HG03060 (cell line): ENCODE results near the gene THBD.
"Not testable (repeated sequence)": the region's sequence is repeated elsewhere in the genome, so short reads cannot be mapped to it uniquely, and the experiment has no call there.

Experiments
- ATAC-seq: cut with Tn5 transposase; IDR thresholded peaks from one replicate; pipeline ENCODE4 v1.9.1; 2021; ENCODE audit warnings: low read depth, moderate number of reproducible peaks; ENCODE audit not compliant: unreplicated experiment

Gene THBD

DNA sequence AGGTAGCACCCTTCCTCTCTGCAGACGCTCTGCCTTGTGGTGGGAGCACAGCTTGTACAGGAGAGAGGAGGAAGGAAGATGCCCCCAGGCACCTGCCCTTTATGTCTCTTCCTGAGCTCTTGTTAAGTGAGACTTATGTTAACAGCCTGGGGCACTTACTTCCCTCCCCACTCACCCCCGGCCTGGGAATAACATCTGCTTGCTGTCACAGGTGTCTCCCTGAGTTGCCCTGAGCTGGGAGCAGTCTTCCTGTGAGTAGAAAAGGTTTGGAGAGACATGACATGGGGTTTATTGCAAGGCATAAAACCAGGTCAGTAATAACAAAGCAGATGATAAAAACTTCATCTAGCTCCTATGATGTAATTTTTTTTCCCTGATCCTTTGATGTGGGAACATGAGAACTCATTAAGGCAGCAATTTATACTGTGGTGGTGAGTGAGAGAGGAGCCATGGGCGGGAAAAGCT lies 12.4 kb downstream of the THBD start:
- no peak for ATAC-seq

DNA sequence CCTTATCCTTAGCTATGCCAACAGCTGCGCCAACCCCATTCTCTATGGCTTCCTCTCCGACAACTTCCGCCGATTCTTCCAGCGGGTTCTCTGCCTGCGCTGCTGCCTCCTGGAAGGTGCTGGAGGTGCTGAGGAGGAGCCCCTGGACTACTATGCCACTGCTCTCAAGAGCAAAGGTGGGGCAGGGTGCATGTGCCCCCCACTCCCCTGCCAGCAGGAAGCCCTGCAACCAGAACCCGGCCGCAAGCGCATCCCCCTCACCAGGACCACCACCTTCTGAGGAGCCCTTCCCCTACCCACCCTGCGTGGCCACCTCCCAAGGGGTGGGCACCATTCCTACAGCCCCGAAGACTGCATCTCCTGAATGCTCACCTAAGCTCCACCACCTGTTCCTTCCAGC lies 13.1 kb downstream of the THBD start:
- no peak for ATAC-seq

DNA sequence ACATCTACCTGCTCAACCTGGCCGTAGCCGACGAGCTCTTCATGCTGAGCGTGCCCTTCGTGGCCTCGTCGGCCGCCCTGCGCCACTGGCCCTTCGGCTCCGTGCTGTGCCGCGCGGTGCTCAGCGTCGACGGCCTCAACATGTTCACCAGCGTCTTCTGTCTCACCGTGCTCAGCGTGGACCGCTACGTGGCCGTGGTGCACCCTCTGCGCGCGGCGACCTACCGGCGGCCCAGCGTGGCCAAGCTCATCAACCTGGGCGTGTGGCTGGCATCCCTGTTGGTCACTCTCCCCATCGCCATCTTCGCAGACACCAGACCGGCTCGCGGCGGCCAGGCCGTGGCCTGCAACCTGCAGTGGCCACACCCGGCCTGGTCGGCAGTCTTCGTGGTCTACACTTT lies 13.7 kb downstream of the THBD start:
- ATAC-seq: no peak

DNA sequence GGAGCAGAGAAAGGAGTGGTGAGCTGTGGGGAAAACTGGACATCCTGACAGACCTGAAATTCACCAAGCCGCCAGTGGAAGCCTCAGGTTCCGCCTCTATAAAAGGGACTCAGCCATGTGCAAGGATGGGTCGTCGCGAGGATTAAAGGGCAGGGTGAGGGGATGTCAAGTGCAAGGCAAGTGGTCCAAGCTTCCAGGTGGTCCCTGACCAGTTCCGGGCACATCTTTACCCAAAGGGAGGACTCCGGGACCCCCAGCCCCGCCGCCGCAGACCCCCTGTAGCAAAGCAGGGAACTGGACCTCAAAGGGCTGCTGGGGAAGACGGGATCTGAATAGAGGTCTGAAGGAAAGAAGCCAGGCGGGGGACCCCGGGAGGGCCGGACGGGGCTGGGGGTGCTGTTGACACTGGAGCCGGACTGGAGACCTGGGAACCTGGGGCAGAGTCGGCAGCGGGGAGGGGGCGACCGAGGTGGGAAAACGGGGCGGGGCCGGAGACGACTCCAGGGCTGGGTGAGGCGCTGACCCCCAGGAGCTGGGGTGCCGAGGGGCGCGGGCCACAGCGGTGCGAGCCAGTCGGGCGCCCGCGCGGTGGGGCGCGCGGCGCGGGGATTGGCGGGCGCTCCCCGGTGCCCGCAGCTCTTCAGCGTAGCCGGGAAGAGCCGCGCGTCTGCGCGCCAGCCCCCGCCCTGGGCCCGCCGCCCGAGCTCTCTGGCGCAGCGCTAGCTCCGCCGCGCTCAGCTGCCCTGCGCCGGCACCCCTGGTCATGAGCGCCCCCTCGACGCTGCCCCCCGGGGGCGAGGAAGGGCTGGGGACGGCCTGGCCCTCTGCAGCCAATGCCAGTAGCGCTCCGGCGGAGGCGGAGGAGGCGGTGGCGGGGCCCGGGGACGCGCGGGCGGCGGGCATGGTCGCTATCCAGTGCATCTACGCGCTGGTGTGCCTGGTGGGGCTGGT lies 14.5 kb downstream of the THBD start, which contains the start of gene SSTR4:
TSS of gene SSTR4 (plus strand) at position 592 of the 951 bp plus-strand sequence. CDS start at position 764, 172 bp downstream.
- no peak for ATAC-seq

DNA sequence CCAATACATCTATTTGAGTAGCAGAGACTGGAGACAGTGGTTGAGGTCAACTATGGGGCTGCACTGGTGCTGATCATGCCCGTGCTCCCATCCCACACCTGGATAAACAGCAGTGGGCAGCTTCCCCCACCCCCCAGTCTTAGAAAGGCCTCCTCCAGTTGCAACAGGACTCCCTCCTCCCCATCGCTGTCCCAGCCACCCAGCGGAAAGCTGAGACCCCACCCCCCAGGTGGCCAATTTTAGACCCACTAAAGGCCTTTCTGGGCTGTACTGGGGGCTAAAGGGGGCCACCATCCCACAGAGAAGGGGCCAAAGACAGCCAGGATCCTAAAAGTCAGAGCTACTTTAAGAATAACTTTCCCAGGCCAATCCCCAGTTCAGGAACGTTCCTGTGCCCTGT lies 15.6 kb downstream of the THBD start:
- no peak for ATAC-seq

DNA sequence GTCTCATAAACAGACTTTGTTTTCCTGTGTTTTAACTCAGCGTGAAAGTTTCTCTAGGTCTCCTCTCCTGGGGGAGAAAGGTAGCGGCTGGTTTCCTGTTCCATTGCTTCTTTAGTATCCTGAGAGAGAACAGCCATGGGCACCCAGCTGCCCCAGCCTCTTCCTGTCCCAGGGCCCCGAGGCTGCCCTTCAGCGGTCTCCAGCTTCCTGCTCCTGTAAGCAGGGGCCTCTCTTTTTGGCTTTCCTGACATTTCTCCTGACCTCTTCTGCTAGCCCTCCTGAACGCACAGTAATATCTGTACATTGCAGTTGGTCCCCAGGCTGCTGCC lies 16.8 kb downstream of the THBD start:
- ATAC-seq: no peak

DNA sequence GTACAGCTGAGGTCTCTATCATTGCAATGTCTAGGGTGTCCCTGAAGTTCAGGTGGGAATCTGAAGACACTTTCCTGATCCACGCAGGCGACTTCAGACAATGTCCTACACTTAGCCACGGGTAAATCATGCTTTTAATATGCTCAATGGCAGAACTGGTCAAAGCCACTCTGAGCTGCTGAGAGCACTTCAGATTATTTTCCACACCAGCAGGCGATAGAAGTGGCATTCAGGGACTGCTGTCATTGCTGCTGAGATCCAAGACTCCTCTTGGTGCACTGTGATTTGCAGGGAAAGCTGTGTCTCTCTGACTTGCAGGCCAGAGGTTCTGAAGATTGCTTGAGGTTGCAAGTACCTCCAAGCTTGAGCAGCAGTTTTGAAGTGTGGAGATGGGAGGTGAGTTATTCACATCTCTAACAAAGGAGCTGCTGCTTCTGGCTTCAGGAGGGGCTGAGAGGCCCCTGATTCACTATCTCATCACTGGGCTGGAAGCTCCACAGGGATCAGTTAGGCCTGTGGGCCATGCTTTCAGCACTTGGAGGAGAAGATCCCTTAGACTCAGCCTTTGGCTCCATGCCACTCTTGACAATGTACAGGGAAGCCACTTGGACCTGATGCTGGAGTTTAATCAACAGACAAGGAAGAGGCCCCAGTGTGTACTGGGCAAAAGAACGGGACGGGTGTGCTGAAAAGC lies 17.3 kb downstream of the THBD start:
- ATAC-seq: no peak

DNA sequence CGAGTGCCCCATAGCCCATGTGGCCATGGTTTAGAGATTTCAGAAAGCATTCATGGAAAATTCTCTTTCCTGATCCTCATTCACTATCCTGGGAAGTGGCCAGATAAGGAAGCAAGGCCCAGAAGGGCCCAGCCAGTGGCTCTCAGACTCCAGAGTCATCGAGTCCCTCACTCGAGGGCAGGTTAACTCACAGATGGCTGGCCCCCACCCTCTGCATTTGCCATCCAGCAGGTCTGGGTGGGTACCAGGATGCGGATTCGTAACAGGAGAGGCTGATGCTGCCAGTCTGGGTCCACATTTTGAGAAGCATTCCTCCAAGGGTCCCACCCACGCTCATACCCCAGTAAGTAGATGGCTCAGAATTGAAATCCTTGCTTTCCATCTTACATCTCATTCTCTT lies 18.1 kb downstream of the THBD start:
- ATAC-seq: no peak

DNA sequence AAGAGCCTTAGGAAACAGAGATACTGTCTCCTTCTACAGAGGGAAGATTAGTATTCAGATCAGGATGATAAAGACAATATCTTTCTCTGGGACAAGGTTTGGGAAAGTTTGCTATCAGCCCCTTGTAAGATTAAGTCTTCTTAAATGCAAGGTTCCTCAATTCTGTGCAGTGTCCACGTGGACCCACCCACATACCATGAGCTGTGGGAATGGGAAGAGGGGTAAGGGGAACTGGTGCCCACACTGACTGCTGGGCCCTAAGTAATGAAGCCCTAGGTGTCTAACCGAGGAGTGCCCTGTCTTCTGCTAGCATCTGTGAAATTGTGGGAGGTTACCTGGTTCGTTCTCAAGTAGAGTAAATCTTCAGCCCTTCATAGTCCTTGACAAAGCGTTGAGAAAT lies 20.1 kb downstream of the THBD start:
- no peak for ATAC-seq

DNA sequence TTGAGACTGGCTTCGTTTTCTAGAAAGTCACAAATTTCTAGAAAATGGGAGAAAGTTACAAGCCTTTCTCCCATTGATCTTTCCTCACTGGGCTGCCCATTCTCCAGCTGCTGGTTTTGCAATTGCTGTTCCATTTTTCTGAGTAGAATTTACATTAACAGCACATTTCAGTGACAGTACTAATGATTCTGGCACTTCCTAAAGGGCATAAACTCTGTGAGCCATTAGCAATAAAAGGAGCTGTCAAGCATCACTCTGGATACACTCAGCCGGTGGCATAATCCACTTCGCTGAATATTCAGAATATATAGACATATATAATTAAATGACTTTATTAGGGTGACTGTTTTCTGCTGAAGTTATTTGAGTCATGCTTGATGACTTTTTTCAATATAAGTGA lies 21.1 kb downstream of the THBD start:
- no peak for ATAC-seq

DNA sequence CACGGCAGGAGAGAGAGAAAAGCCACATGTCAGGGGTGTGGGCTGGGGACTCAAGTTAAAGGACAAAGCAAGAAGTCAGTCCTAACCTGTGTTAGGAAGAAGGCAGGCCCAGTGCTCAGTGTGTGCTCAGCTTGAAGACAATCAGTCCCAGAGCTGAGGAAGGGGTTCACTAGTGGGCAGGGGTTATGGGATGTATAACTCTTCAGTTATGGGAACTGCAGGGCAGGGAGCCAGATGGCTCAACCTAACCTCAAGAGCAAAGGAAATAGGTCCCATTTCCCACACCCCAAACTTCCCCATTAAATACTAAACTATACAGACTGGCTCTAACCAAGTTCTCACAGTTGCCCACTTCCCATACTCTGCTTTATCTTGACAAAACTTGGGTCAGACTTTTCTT lies 21.8 kb downstream of the THBD start:
- ATAC-seq: no peak

DNA sequence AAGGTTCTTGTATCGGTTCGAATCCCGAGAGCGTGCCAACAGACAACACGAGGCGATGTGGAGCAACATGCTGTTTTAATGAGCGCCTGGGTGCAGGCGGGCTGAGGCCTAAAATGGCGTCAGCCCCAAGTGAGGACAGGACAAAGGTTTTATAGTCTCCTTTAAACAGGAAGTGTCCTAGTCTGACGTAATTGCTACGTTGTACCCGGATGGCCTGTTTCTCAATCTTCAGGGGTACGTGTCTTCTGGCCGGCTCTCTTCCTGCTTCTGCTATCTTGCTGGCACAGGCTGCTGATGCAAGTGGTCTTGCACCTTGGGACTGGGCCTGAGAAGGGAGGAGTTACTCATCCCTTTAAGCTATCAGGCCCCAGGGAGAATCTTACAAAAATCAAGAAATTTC lies 24.0 kb downstream of the THBD start:
- ATAC-seq: not testable (repeated sequence)

DNA sequence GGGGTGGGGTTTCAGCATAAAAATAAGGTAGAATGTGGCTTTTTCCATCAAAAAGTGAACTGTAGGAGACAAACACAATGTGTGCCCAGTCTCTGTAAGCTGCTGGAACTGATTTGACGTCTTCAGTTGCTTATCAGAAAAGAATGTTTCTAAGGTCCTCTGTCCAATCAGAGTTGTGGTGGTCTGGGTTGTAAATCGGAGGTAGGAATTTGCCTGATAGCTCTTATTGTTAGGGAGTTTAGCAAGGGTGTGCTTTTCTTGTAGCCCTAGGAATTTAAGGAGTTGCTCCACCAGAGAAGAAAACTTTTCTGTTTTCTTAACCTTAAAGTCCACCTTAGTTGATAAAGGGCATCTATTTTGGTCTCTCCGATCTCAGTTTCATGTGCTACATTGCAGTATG lies 24.8 kb downstream of the THBD start:
- no peak for ATAC-seq

DNA sequence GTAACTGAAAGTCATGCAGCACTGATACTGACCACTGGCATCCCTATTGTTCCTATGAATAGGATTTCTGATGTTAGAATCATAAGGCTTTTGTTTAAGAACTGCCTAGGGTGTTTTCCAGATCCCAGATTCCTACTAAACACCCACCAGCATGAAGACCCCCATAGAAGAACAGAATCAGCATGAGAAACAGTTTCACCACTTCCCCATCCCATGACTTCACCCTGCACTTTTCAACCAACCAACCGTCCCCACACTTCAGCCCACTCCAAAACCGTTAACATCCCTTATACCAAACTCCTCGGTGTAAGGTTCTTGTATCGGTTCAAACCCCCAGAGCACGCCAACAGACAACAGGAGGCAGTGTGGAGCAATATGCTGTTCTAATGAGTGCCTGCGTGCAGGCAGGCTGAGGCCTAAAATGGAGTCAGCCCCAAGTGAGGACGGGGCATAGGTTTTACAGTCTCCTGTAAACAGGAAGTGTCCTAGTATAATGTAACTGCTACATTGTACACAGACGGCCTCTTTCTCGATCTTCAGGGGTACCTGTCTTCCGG lies 25.8 kb downstream of the THBD start:
- ATAC-seq: no peak

DNA sequence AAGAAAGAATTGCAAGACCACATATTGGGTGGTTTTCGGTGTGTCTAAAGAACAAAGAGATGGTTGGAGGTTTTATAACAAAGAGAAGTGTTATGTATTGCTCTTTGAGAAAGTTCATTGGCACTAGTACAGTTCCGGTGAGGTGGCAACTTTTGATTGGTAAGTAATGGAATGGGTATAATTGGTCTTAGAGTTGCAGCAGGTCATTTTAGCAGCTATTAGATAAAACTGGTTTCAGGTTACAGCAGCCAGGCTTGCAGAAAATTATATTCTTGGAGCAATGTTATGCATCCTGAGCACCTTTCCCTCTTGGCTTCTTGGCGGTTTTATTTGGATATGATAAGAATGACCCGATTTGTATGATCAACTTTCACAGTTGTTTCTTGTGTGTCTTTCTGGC lies 26.6 kb downstream of the THBD start:
- ATAC-seq: no peak

DNA sequence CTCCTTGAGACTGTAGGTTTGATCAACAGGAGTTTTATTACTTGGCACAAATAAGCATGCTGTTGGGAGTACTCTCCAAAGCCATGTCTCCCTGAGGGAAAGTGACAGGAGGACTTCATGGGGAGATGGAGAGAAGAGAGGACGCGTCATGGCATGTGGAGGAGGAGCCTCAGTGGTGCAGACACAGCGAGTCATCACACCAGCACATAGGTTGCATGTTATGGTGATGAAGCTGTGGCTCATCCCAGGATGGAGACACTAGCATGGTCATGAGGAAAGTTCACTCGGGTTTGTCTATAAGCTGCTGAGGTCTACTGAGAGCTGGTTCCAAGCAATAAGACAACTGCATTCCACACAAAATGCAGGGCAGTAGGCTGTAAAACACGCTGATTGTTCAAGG lies 27.5 kb downstream of the THBD start:
- no peak for ATAC-seq

DNA sequence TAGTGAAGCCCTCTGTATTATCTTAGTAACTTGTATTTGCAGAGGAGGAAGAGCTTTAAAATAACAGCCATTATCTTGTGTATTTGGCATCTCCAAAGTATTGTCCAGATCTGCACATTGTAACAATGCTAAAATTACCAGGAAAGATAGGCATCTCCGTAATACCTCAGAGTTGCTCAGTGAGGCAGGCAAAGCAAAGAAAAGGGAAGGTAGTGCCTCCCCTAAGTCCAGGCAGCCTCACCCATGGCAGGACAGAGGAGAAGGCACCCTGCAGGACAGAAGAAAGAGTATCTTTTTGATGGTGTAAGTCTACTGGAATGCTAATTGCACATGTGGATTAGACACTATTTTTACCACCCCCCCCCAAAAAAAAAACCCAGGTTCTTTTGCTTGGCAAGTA lies 27.9 kb downstream of the THBD start:
- ATAC-seq: no peak

DNA sequence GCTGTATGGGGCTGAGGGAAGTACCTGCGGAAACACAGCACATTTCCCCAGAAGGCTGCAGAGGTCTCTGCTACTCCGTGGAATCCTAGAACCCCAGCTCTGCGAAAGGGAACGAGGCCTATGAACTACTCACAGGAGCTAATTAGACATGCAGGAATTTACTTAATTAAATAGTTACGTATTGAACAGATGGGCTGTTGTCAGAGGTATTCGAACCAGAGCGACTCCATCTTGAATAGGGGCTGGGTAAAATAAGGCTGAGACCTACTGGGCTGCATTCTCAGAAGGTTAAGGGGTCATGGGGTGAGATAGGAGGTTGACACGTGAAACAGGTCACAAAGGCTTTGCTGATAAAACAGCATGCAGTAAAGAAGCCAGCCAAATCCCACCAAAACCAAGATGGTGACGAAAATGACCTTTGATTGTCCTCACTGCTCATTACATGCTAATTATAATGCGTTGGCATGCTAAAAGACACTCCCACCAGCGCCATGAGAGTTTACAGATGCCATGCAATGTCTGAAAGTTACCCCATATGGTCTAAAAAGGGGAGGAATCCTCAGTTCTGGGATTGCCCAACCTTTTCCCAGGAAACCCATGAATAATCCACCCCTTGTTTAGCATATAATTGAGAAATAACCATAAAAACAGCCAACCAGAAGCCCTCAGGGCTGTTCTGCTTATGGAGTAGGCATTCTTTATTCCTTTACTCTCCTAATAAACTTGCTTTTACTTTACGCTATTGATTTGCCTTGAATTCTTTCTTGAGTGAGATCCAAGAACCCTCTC lies 29.0 kb downstream of the THBD start:
- ATAC-seq: no peak

DNA sequence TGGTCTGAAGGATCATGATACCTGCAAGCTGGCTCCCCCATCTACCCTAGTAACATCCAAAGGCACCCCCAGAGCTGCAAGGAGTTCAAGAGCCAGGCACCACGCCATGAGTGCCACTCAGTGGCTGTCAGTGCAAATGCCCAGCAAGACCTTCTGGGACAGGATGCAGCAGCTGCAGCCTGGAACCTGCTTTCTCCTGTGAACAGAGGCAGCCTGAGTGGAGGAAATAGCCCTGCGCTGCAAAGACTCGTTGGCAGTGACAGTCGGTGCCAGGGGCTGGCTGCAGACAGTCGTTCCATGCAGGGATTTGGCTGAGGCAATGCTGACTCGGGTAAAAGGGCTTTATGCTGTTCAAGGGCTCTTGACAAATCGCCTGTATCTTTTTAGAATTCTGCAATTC lies 30.1 kb downstream of the THBD start:
- no peak for ATAC-seq

DNA sequence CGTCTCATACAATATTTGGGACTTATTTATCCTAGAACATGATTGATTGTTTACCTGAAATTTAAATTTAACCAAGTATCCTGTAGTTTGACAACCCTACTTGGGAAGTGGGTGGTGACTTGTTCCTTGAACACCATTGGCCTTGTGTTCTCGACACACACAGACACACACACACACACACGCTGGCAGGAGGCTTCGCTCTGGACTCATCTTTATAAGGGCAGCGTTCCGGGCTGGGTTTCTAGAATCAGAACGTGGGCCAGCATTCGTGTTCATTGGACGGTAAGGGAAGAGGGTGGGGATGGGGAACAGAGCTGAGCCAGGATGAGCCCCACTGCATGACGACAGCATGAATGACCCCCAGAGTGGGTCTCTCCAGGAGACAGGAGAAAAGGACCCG lies 30.5 kb downstream of the THBD start:
- ATAC-seq: no peak

DNA sequence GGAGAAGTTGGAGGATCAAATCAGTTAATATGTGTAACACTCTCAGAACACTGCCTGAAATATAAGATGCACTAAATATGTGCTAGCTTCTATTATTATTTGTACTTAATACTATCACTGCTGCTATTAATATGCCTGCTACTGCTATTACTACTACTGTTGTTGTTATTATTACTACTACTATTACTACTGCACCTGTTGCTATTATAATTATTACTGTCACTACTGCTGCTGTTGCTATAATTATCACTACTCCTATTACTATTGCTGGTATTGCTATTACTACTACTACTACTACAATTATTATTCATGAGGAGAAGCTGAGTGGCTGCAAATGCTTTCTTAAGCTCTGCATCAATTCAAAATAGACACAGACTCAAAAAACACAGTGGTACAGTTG lies 31.0 kb downstream of the THBD start:
- no peak for ATAC-seq
